Testis (tissue), 3 donors: ENCODE data around the gene PAX3. TPM values are rescaled to one million over a fixed set of nuclear protein-coding genes. Genes with fewer than 3 reads are reported as not detected.
"Not testable (repeated sequence)": the region's sequence is repeated elsewhere in the genome, so short reads cannot be mapped to it uniquely, and the experiment has no call there.

Source experiments
- DNase-seq: peaks from one replicate; pipeline ENCODE4 v3.0.0-alpha.2; 2019
- H3K27ac ChIP-seq, 2 donors: fragments of 200-600 bp; sonication (generic); one replicate each; pipeline ENCODE4 v1.5.1; 2019
- H3K27me3 ChIP-seq: fragments of 200-600 bp; sonication (generic); one replicate; pipeline ENCODE4 v1.5.1; 2019
- H3K36me3 ChIP-seq: fragments of 200-600 bp; sonication (generic); one replicate; pipeline ENCODE4 v1.5.1; 2017; ENCODE audit warnings: low read depth; ENCODE audit errors: missing control alignments
- H3K4me1 ChIP-seq: fragments of 200-600 bp; sonication (generic); one replicate; pipeline ENCODE4 v1.5.1; 2019
- H3K4me3 ChIP-seq, 2 donors: fragments of 200-600 bp; sonication (generic); one replicate each; pipeline ENCODE4 v1.5.1; 2017 to 2019
- H3K9me3 ChIP-seq: fragments of 200-600 bp; sonication (generic); one replicate; pipeline ENCODE4 v1.5.1; 2017
- CTCF ChIP-seq, 3 experiments: fragments of 450-650 bp in 2 of 3; fragments of 200-600 bp in 1 of 3; sonication (generic) in 1 of 3; IDR thresholded peaks; one replicate each; pipeline ENCODE4 v1.5.1; 2016 to 2019; ENCODE audit warnings: antibody characterized with exemption in 3 of 3, mild to moderate bottlenecking in 2 of 3, moderate library complexity in 1 of 3
- POLR2A ChIP-seq: fragments of 450-650 bp; IDR thresholded peaks from one replicate; pipeline ENCODE4 v1.6.1; 2017; ENCODE audit warnings: antibody characterized with exemption, mild to moderate bottlenecking, moderate library complexity
- WGBS, 2 donors: methylation state at CpG; one replicate each; pipeline ENCODE4 v1.1.5; 2018; 5-methylcytosine and 5-hydroxymethylcytosine counted together
- intact Hi-C: fragments of 100-400 bp; cut with DNase I; formaldehyde crosslinking; loops from one replicate; pipeline ENCODE4 v1.15.1; 2023; ENCODE audit warnings: low total_unique reads
- polyA plus RNA-seq: library from polyadenylated mRNA; stranded (reverse); fragments of 350-450 nt; fragmentation: Illumina TruSeq; extraction: RNeasy Lipid Tissue Mini Kit (QIAGEN cat#74804); gene quantifications from one replicate; pipeline ENCODE4 v1.2.3, GENCODE V29; 2014; ENCODE audit warnings: low read depth, low replicate concordance; ENCODE audit not compliant: insufficient read depth
- total RNA-seq, 2 donors: library from RNA; depleted of rRNA; stranded (reverse); fragments of >200 nt; gene quantifications; one replicate each; pipeline ENCODE4 v1.2.3, GENCODE V29; 2016

Gene PAX3
- total and polyA plus RNA-seq, 3 donors from 2014 or later: 4.8 to 6.0 (median 4.9) TPM

GRCh38 chr2:222169346-222169745 is 129.5 kb downstream of the PAX3 start:
- H3K4me1 ChIP-seq: no peaks in the 10 kb centered on the region
- TF ChIP-seq CTCF (IDR thresholded peaks at IDR 0.05): no peak
- no peak for TF ChIP-seq POLR2A
- intact Hi-C loops: no loop called here
- H3K9me3 ChIP-seq: no peaks in the 10 kb centered on the region
- no peaks in the 10 kb centered on the region for H3K36me3 ChIP-seq
- H3K27me3 ChIP-seq: no peaks in the 10 kb centered on the region
- H3K4me3 ChIP-seq: no peak overlapping the region
- no peak for DNase-seq
- H3K27ac ChIP-seq: no peak overlapping the region
- WGBS, 2 donors: 58% methylated on average over 4 of the region's 4 CpGs

- Histone ChIP-seq H3K9me3 (no peaks in the 10 kb centered on the region), H3K4me3 (no peak overlapping the region), H3K27ac (no peak overlapping the region), H3K4me1 (no peaks in the 10 kb centered on the region), H3K36me3 (no peaks in the 10 kb centered on the region), H3K27me3 (no peaks in the 10 kb centered on the region)
- no peak for TF ChIP-seq CTCF (IDR thresholded peaks at IDR 0.05)
- TF ChIP-seq POLR2A: no peak
- no peak for DNase-seq
- intact Hi-C loops: no loop called here
- WGBS, 2 donors: 86 to 90% methylated on average over 8 of the region's 8 CpGs
These were observed 131.0 kb downstream of the PAX3 start for GRCh38 chr2:222167762-222168161.

- Histone ChIP-seq H3K36me3 (no peaks in the 10 kb centered on the region), H3K4me3 (no peak overlapping the region), H3K27ac (no peak overlapping the region), H3K27me3 (no peaks in the 10 kb centered on the region), H3K9me3 (no peaks in the 10 kb centered on the region), H3K4me1 (no peaks in the 10 kb centered on the region)
- intact Hi-C loops: no loop called here
- TF ChIP-seq POLR2A: no peak
- TF ChIP-seq CTCF (IDR thresholded peaks at IDR 0.05): no peak
- WGBS, 2 donors: 51 to 58% methylated on average over 5 of the region's 5 CpGs
- DNase-seq: no peak
These were observed 137.9 kb downstream of the PAX3 start for GRCh38 chr2:222160944-222161343.

GRCh38 chr2:222160125-222160524 is 138.7 kb downstream of the PAX3 start:
- TF ChIP-seq POLR2A (no peak), CTCF (IDR thresholded peaks at IDR 0.05) (no peak)
- no peak for DNase-seq
- Histone ChIP-seq H3K9me3 (no peaks in the 10 kb centered on the region), H3K27me3 (no peaks in the 10 kb centered on the region), H3K4me1 (no peaks in the 10 kb centered on the region), H3K27ac (no peak overlapping the region), H3K36me3 (no peaks in the 10 kb centered on the region), H3K4me3 (no peak overlapping the region)
- intact Hi-C loops: no loop called here
- 78 to 80% methylated on average over 2 of the region's 2 CpGs for WGBS, 2 donors

- Histone ChIP-seq H3K36me3 (no peaks in the 10 kb centered on the region), H3K27ac (no peak overlapping the region), H3K27me3 (no peaks in the 10 kb centered on the region), H3K4me1 (no peaks in the 10 kb centered on the region), H3K4me3 (no peak overlapping the region), H3K9me3 (no peaks in the 10 kb centered on the region)
- intact Hi-C loops: no loop called here
- no peak for TF ChIP-seq CTCF (IDR thresholded peaks at IDR 0.05)
- no peak for TF ChIP-seq POLR2A
- DNase-seq: no peak
- 64 to 76% methylated on average over 4 of the region's 4 CpGs for WGBS, 2 donors
These were observed 139.6 kb downstream of the PAX3 start for GRCh38 chr2:222159221-222159620.

- H3K27ac ChIP-seq: not testable (repeated sequence)
These were observed 143.7 kb downstream of the PAX3 start for GRCh38 chr2:222155003-222155664.

More at GRCh38 chr2:222155003-222155664, 143.7 kb downstream of the PAX3 start:
- H3K36me3 ChIP-seq, DNase-seq, intact Hi-C loops, H3K9me3 ChIP-seq, H3K27me3 ChIP-seq, H3K4me1 ChIP-seq, H3K4me3 ChIP-seq: not testable (repeated sequence)
- 53 to 56% methylated on average over 13 to 16 of the region's 27 CpGs for WGBS, 2 donors
